Ascending aorta (tissue), 2 donors: ENCODE measurements around the gene ZNF124. TPM values are rescaled to one million over a fixed set of nuclear protein-coding genes. Genes with fewer than 3 reads are reported as not detected.

Source experiments
- DNase-seq, 2 donors: peaks; one replicate each; pipeline ENCODE4 v3.0.0-alpha.2; 2019; ENCODE audit warnings: low spot score in 2 of 2
- H3K27ac ChIP-seq, 2 donors: fragments of 200-600 bp; sonication (generic); one replicate each; pipeline ENCODE4 v1.5.1; 2016 to 2017; ENCODE audit warnings: mild to moderate bottlenecking in 1 of 2
- H3K27me3 ChIP-seq: fragments of 200-600 bp; sonication (generic); one replicate; pipeline ENCODE4 v1.5.1; 2017
- H3K36me3 ChIP-seq, 2 donors: fragments of 200-600 bp; sonication (generic); one replicate each; pipeline ENCODE4 v1.5.1; 2016
- H3K4me1 ChIP-seq, 2 donors: fragments of 200-600 bp; sonication (generic); one replicate each; pipeline ENCODE4 v1.5.1; 2016 to 2017; ENCODE audit warnings: mild to moderate bottlenecking in 1 of 2
- H3K4me3 ChIP-seq, 2 donors: fragments of 200-600 bp; sonication (generic); one replicate each; pipeline ENCODE4 v1.5.1; 2016 to 2017; ENCODE audit warnings: mild to moderate bottlenecking in 1 of 2
- H3K9me3 ChIP-seq, 2 donors: fragments of 200-600 bp; sonication (generic); one replicate each; pipeline ENCODE4 v1.5.1; 2016
- CTCF ChIP-seq, 3 experiments: fragments of 200-600 bp in 2 of 3; fragments of 450-650 bp in 1 of 3; sonication (generic) in 2 of 3; IDR thresholded peaks; one replicate each; pipeline ENCODE4 v1.5.1; 2016 to 2019; ENCODE audit warnings: antibody characterized with exemption in 3 of 3, mild to moderate bottlenecking in 1 of 3, moderate library complexity in 1 of 3
- intact Hi-C: fragments of 100-400 bp; cut with DNase I; formaldehyde crosslinking; loops from one replicate; pipeline ENCODE4 v1.15.1; 2023
- total RNA-seq: library from RNA; depleted of rRNA; stranded (reverse); fragments of >200 nt; gene quantifications from one replicate; pipeline ENCODE4 v1.1.0, GENCODE V29; 2016

ZNF124 gene
- total RNA-seq, 1 donor from 2014 or later, result 33.1 TPM

DNA sequence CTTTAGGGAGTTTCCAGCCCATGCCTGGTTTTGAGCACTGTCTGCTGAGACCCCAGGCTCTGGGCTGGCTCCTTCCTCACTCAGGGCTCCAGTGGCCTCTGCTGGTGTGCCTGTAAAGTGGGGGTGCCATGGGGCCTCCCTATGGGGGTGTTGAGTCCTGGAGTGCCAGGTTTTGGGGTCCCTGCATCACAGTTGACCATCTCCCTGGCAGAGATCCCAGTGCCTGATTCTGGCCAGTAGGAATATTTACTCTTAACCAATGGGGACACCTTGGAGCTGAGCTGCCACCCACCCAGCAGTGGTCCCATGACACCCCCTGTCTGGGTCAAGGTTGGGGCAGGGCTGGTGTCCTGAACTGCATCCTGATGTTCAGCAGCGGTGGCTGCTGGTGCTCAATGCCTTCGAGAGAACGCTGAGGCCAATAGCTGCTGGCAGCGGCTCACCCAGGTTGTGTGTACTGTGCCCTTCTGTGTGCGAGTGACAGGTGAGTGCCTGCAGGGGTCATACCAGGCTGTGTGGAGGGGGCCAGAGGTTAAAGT lies 58.0 kb downstream of the ZNF124 start:
- Histone ChIP-seq H3K4me1 (peaks cover 6 to 7% of the 10 kb centered on the region in 2 donors), H3K4me3 (no peak overlapping the region), H3K27me3 (no peaks in the 10 kb centered on the region), H3K27ac (no peak overlapping the region), H3K36me3 (no peaks in the 10 kb centered on the region), H3K9me3 (no peaks in the 10 kb centered on the region)
- TF ChIP-seq CTCF (IDR thresholded peaks at IDR 0.05), result no peak
- DNase-seq, result no peak
- intact Hi-C loops, result loop anchor here (5.0 kb wide), 3 partner anchors 58 to 218 kb away; partner anchors contain the start of genes ZNF124 and ZNF496

DNA sequence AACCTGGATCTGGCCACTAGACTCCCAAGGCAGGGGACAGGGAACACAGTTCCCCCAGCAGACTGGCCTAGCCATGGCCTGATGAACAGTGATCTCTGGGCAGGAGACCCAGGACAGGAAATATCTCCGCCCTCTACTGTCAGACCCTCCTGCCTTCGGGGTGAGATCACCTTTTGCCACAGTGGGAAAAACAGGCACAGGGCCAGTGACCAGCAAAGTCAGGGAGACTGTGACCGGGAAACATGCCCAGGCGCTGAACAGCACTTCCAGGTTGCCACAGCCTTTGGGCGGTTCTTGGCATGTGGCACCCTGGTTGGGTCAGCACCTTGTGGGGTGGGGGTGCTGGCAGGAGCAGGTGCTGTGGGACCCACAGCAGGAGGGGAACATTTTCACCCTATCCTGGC lies 58.7 kb downstream of the ZNF124 start:
- no peak overlapping the region for H3K4me3 ChIP-seq
- TF ChIP-seq CTCF (IDR thresholded peaks at IDR 0.05), result no peak
- peaks cover 6 to 7% of the 10 kb centered on the region in 2 donors for H3K4me1 ChIP-seq
- no peaks in the 10 kb centered on the region for H3K27me3 ChIP-seq
- intact Hi-C loops, result loop anchor here (5.0 kb wide), 3 partner anchors 59 to 219 kb away; partner anchors contain the start of genes ZNF124 and ZNF496
- H3K27ac ChIP-seq, result no peak overlapping the region
- no peaks in the 10 kb centered on the region for H3K9me3 ChIP-seq
- H3K36me3 ChIP-seq, result no peaks in the 10 kb centered on the region
- DNase-seq, result no peak

DNA sequence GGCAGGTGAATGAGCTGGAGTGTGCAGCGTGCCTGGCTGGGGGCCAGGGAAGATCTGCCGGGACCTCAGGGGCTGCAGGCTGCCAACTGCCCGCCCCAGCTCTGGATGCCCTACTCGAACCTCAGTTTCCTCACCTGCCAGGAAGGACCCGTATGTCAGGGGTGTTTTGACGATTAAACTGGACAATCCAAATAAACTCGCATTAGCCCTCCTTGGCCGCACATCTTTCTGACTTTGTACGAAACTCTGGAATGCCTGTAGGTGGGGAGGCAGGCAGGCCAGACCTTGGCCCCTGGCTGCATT lies 59.4 kb downstream of the ZNF124 start:
- H3K4me3 ChIP-seq, result peak overlapping the region; percentile 85 to 88
- intact Hi-C loops, result loop anchor here (5.0 kb wide), 3 partner anchors 60 to 220 kb away; partner anchors contain the start of genes ZNF124 and ZNF496
- TF ChIP-seq CTCF (IDR thresholded peaks at IDR 0.05), result no peak
- H3K27me3 ChIP-seq, result no peaks in the 10 kb centered on the region
- no peaks in the 10 kb centered on the region for H3K36me3 ChIP-seq
- DNase-seq, result no peak
- peaks cover 6 to 7% of the 10 kb centered on the region in 2 donors for H3K4me1 ChIP-seq
- H3K27ac ChIP-seq, result peak overlapping the region; percentile 75 to 83
- H3K9me3 ChIP-seq, result no peaks in the 10 kb centered on the region

GRCh38 chr1:247111700-247112478 lies 59.9 kb downstream of the ZNF124 start:
- Histone ChIP-seq H3K27ac (peak overlapping the region; percentile 75 to 83), H3K9me3 (no peaks in the 10 kb centered on the region), H3K4me1 (peaks cover 6 to 7% of the 10 kb centered on the region in 2 donors), H3K27me3 (no peaks in the 10 kb centered on the region), H3K36me3 (no peaks in the 10 kb centered on the region), H3K4me3 (peak overlapping the region; percentile 85 to 88)
- TF ChIP-seq CTCF (IDR thresholded peaks at IDR 0.05), result no peak
- DNase-seq, result peak in 1 of 2 donors; percentile 79
- intact Hi-C loops, result loop anchor here (5.0 kb wide), 3 partner anchors 60 to 220 kb away; partner anchors contain the start of genes ZNF124 and ZNF496

DNA sequence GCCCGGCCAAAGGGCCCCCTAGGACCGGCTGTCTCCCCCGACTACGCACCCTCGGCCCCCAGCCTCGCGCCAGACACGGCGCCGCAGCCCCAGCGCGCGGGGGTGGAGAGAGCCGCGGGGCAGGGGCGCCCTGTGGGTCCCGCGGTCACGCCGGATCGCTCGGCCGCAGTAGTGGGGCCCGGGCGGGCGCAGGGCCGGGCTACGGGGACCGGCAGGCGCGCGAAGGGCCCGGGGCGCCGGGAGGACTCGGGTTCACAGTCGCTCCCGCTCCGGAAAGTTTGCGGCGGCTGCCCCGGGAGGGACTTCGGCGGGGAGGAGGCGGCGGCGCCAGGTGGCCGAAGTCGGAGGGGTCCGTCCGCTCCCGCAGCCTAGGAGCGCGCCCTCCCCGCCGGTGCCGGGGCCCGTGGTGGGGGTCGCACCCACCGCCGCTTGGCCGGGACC lies 60.5 kb downstream of the ZNF124 start:
- no peak for DNase-seq
- intact Hi-C loops, result loop anchor here (5.0 kb wide), 3 partner anchors 61 to 221 kb away; partner anchors contain the start of genes ZNF124 and ZNF496
- Histone ChIP-seq H3K4me3 (peak overlapping the region; percentile 85 to 88), H3K9me3 (no peaks in the 10 kb centered on the region), H3K4me1 (peaks cover 6 to 7% of the 10 kb centered on the region in 2 donors), H3K27ac (peak overlapping the region; percentile 75 to 83), H3K36me3 (no peaks in the 10 kb centered on the region), H3K27me3 (no peaks in the 10 kb centered on the region)
- TF ChIP-seq CTCF (IDR thresholded peaks at IDR 0.05), result no peak
